ENCODE measurements around the gene PRSS21.

The PRSS21 gene

DNA sequence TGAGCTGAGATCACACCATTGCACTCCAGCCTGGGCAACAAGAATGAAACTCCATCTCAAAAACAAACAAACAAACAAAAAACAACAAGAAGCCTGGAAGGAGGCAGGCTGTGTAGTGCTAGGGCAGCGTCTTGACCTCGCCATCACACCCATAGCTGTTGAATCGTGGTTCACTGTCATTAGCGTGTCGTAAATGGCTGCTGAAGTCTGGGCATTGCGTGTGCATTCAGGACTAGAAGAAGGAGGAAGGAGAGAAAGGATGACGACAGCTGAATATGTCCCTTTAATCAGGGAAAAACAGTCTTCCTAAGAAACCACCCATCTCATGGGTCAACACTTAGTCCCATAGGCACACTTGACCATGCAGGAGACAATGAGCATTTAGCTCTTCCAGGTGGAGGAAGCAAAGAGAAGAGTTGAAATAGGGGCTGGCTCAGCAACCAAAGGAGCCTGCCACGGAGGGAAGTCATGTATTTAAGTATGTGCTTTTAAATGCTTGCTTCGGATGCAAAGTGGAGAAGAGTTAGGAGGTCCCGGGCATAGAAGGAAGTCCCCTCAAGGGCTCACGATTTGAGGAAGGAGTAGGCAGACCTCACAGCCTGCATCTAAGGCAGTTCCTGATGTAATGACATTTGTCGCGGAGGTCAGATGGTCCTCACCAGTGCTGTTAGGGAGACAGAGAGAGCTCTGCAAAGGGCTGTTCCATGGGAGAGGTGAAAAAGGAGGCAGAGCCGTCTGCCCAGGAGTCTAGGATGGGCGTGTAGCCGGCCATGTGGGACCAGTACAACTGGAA lies 32.1 kb downstream of the PRSS21 start:
- CTCF ChIA-PET, result interaction anchor here (1.1 kb wide), 1 partner anchor 82 kb away, joined by 4 read pairs; no protein-coding TSS in a partner anchor
- H3K27ac ChIP-seq (ENCODE audit: extremely low read depth, low read depth, low read length), result no peak overlapping the region
- 0 out of 2 replicates have a peak, but pooled peaks cover 3% of the 10 kb centered on the region for H3K4me1 ChIP-seq (ENCODE audit: control insufficient read depth, insufficient read depth, low read length)
- no peak for TF ChIP-seq ZNF221 (tag by site-specific recombination; IDR thresholded peaks at IDR 0.05; ENCODE audit: borderline replicate concordance)
- TF ChIP-seq ZNF394 (tag by site-specific recombination; IDR thresholded peaks at IDR 0.05; ENCODE audit: borderline replicate concordance), result no peak
- no peak for TF ChIP-seq ZSCAN4 (tag by site-specific recombination; IDR thresholded peaks at IDR 0.05)
- TF ChIP-seq ZNF433 (tag by site-specific recombination; IDR thresholded peaks at IDR 0.05; ENCODE audit: low read depth), result no peak
- TF ChIP-seq MEIS1 (CRISPR knock-in tag; IDR thresholded peaks at IDR 0.05; ENCODE audit: borderline replicate concordance), result no peak
- no peak for TF ChIP-seq ZNF146 (tag by site-specific recombination; IDR thresholded peaks at IDR 0.05)
- TF ChIP-seq ZNF280C (tag by site-specific recombination; IDR thresholded peaks at IDR 0.05), result no peak
- TF ChIP-seq ZNF626 (tag by site-specific recombination; IDR thresholded peaks at IDR 0.05), result no peak
- no peak for TF ChIP-seq ZNF335 (tag by site-specific recombination; conservative IDR thresholded peaks at IDR 0.05)
- no peak for TF ChIP-seq ZNF549 (tag by site-specific recombination; IDR thresholded peaks at IDR 0.05)
- TF ChIP-seq ZNF133 (tag by site-specific recombination; IDR thresholded peaks at IDR 0.05), result no peak
- TF ChIP-seq, protein P1, sequence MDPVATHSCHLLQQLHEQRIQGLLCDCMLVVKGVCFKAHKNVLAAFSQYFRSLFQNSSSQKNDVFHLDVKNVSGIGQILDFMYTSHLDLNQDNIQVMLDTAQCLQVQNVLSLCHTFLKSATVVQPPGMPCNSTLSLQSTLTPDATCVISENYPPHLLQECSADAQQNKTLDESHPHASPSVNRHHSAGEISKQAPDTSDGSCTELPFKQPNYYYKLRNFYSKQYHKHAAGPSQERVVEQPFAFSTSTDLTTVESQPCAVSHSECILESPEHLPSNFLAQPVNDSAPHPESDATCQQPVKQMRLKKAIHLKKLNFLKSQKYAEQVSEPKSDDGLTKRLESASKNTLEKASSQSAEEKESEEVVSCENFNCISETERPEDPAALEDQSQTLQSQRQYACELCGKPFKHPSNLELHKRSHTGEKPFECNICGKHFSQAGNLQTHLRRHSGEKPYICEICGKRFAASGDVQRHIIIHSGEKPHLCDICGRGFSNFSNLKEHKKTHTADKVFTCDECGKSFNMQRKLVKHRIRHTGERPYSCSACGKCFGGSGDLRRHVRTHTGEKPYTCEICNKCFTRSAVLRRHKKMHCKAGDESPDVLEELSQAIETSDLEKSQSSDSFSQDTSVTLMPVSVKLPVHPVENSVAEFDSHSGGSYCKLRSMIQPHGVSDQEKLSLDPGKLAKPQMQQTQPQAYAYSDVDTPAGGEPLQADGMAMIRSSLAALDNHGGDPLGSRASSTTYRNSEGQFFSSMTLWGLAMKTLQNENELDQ (tag by site-specific recombination; IDR thresholded peaks at IDR 0.05; ENCODE audit: low read depth), result no peak
- TF ChIP-seq KLF16 (tag by site-specific recombination; IDR thresholded peaks at IDR 0.05), result no peak
- no peak for TF ChIP-seq ZXDB (tag by site-specific recombination; IDR thresholded peaks at IDR 0.05)
- TF ChIP-seq ZBTB6 (tag by site-specific recombination; IDR thresholded peaks at IDR 0.05), result no peak
- TF ChIP-seq ZNF138 (tag by site-specific recombination; IDR thresholded peaks at IDR 0.05; ENCODE audit: borderline replicate concordance), result no peak
- no peak for TF ChIP-seq ZNF175 (tag by site-specific recombination; IDR thresholded peaks at IDR 0.05)
- TF ChIP-seq ZNF660 (tag by site-specific recombination; IDR thresholded peaks at IDR 0.05), result no peak
- TF ChIP-seq EGR2 (tag by site-specific recombination; IDR thresholded peaks at IDR 0.05; ENCODE audit: low read depth), result no peak
- no peak for TF ChIP-seq GLIS1 (tag by site-specific recombination; IDR thresholded peaks at IDR 0.05)
- H3K4me3 ChIP-seq (ENCODE audit: low read depth, low read length), result no peak overlapping the region
- POLR2A ChIA-PET, result interaction anchor here (1.4 kb wide), 1 partner anchor 19 kb away, joined by 3 read pairs; no protein-coding TSS in a partner anchor
- no peaks in the 10 kb centered on the region for H3K9me3 ChIP-seq (ENCODE audit: control insufficient read depth, insufficient read depth, low read depth, low read length)
- no peaks in the 10 kb centered on the region for H3K36me3 ChIP-seq (ENCODE audit: control insufficient read depth in 2 of 2, insufficient read depth in 1 of 2, low read length in 2 of 2)
